Fibroblast of lung (primary cell): ENCODE measurements around the gene TBL3.

Experiments
- CTCF ChIP-seq, 2 donors: IDR thresholded peaks in 1 of 2; conservative IDR thresholded peaks in 1 of 2; 1 replicate in 1 of 2; 2 replicates in 1 of 2; pipeline ENCODE4 v1.5.1; 2011 to 2012; ENCODE audit warnings: low read length in 2 of 2, control low read depth in 1 of 2, inconsistent platforms in 1 of 2, low read depth in 1 of 2, mild to moderate bottlenecking in 1 of 2
- EZH2 ChIP-seq: IDR thresholded peaks from 2 replicates; pipeline ENCODE4 v1.5.1; 2012; ENCODE audit warnings: low read length, control low read depth, mild to moderate bottlenecking; ENCODE audit errors: missing control alignments

- TF ChIP-seq CTCF (conservative IDR thresholded peaks at IDR 0.05 in 1 of 2, IDR thresholded peaks at IDR 0.05 in 1 of 2; ENCODE audit: low read depth in 1 of 2, low read length in 2 of 2) (no peak), EZH2 (no peak)
Measured at GRCh38 chr16:2007081-2007836, 35.4 kb downstream of the TBL3 start.
